ENCODE results near the gene SERPINE2.

- TF ChIP-seq, protein P1, sequence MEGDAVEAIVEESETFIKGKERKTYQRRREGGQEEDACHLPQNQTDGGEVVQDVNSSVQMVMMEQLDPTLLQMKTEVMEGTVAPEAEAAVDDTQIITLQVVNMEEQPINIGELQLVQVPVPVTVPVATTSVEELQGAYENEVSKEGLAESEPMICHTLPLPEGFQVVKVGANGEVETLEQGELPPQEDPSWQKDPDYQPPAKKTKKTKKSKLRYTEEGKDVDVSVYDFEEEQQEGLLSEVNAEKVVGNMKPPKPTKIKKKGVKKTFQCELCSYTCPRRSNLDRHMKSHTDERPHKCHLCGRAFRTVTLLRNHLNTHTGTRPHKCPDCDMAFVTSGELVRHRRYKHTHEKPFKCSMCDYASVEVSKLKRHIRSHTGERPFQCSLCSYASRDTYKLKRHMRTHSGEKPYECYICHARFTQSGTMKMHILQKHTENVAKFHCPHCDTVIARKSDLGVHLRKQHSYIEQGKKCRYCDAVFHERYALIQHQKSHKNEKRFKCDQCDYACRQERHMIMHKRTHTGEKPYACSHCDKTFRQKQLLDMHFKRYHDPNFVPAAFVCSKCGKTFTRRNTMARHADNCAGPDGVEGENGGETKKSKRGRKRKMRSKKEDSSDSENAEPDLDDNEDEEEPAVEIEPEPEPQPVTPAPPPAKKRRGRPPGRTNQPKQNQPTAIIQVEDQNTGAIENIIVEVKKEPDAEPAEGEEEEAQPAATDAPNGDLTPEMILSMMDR (IDR thresholded peaks at IDR 0.05; ENCODE audit: low read depth, low read length, poor library complexity, severe bottlenecking), result no peak
- no peak for TF ChIP-seq EZH2phosphoT487 (IDR thresholded peaks at IDR 0.05; ENCODE audit: borderline replicate concordance, low read length)
Measured at GRCh38 chr2:223941579-223942277, 97.4 kb downstream of the SERPINE2 start.
